ENCODE measurements around the gene FGF9.

DNA sequence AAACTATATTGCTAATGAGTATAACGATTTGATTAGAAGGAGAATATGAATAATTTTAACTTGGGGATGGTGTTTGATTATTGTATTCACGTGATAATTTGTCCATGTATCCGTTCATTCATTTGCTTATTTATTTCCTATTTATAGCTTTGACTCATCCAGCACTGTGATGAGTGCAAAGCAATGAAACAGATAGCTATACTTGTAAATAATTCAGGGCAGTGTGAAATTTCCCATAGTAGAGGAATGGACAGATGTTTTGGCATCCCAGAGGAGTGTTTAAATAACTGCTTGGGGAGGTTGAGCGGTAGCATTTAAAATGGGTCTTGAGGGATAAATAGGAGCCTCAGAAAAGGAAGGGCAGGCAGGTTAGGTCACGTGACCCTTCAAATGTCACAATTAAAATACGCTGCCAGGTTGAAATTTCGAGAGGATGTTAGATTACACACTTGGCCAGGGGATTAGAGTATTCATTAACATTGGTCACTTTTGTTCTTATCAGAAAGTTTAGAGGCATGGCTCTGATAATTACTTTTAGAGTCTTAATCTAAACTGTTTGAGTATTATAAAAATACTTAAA, 14.7 kb downstream of the FGF9 start:
- TF ChIP-seq, protein P1, sequence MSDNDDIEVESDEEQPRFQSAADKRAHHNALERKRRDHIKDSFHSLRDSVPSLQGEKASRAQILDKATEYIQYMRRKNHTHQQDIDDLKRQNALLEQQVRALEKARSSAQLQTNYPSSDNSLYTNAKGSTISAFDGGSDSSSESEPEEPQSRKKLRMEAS (IDR thresholded peaks at IDR 0.05): no peak
- TF ChIP-seq ZNF274 (IDR thresholded peaks at IDR 0.05; ENCODE audit: low read depth, low read length): no peak
- no peak for TF ChIP-seq POLR2A (IDR thresholded peaks at IDR 0.05; ENCODE audit: borderline replicate concordance, extremely low read depth, insufficient read depth, insufficient read length)
- TF ChIP-seq, protein P2, sequence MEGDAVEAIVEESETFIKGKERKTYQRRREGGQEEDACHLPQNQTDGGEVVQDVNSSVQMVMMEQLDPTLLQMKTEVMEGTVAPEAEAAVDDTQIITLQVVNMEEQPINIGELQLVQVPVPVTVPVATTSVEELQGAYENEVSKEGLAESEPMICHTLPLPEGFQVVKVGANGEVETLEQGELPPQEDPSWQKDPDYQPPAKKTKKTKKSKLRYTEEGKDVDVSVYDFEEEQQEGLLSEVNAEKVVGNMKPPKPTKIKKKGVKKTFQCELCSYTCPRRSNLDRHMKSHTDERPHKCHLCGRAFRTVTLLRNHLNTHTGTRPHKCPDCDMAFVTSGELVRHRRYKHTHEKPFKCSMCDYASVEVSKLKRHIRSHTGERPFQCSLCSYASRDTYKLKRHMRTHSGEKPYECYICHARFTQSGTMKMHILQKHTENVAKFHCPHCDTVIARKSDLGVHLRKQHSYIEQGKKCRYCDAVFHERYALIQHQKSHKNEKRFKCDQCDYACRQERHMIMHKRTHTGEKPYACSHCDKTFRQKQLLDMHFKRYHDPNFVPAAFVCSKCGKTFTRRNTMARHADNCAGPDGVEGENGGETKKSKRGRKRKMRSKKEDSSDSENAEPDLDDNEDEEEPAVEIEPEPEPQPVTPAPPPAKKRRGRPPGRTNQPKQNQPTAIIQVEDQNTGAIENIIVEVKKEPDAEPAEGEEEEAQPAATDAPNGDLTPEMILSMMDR (IDR thresholded peaks at IDR 0.05 in 2 of 3, conservative IDR thresholded peaks at IDR 0.05 in 1 of 3; ENCODE audit: borderline replicate concordance in 1 of 3, insufficient read depth in 1 of 3, low read depth in 2 of 3, low read length in 2 of 3): no peak
- TF ChIP-seq POLR2AphosphoS5 (IDR thresholded peaks at IDR 0.05; ENCODE audit: low read depth, low read length): no peak
- no peak for TF ChIP-seq ZFX (IDR thresholded peaks at IDR 0.05)
- TF ChIP-seq SIN3A (IDR thresholded peaks at IDR 0.05; ENCODE audit: low read depth): no peak
- no peak for TF ChIP-seq TCF7L2 (IDR thresholded peaks at IDR 0.05; ENCODE audit: borderline replicate concordance, extremely low read depth, insufficient read depth, insufficient read length)
